CD14-positive monocyte (primary cell): ENCODE measurements around the gene MBNL2. TPM values are rescaled to one million over a fixed set of nuclear protein-coding genes. Genes with fewer than 3 reads are reported as not detected.

Experiments
- DNase-seq, 3 donors: peaks; one replicate each; pipeline ENCODE4 v3.0.0-alpha.2; 2011 to 2022
- H2AFZ ChIP-seq: 2 replicates; pipeline ENCODE4 v1.6.0; 2012; ENCODE audit warnings: mild to moderate bottlenecking, low read depth, low read length, inconsistent platforms; ENCODE audit not compliant: insufficient read depth, poor library complexity, severe bottlenecking
- H3K27ac ChIP-seq, 2 donors: 1 replicate in 1 of 2; 2 replicates in 1 of 2; pipeline ENCODE4 v1.5.1; 2012 to 2013; ENCODE audit warnings: low read length in 2 of 2, control low read depth in 1 of 2, inconsistent platforms in 1 of 2, low read depth in 1 of 2, mild to moderate bottlenecking in 1 of 2
- H3K27me3 ChIP-seq, 2 donors: one replicate each; pipeline versions ENCODE4 v1.6.0 to v1.6.1; 2011 to 2013; ENCODE audit warnings: low read length in 2 of 2; ENCODE audit not compliant: control insufficient read depth in 2 of 2, insufficient read depth in 2 of 2
- H3K36me3 ChIP-seq, 2 donors: replicated peaks in 1 of 2; 1 replicate in 1 of 2; 2 replicates in 1 of 2; pipeline versions ENCODE4 v1.5.1 to v1.6.1; 2012 to 2013; ENCODE audit warnings: low read length in 2 of 2, control low read depth in 1 of 2, inconsistent platforms in 1 of 2, mild to moderate bottlenecking in 1 of 2; ENCODE audit not compliant: insufficient read depth in 2 of 2, control insufficient read depth in 1 of 2
- H3K4me1 ChIP-seq, 2 donors: 1 replicate in 1 of 2; 2 replicates in 1 of 2; pipeline versions ENCODE4 v1.5.1 to v1.6.1; 2012 to 2013; ENCODE audit warnings: low read length in 2 of 2, control low read depth in 1 of 2, inconsistent platforms in 1 of 2, mild to moderate bottlenecking in 1 of 2, moderate library complexity in 1 of 2; ENCODE audit not compliant: insufficient read depth in 2 of 2, control insufficient read depth in 1 of 2
- H3K4me2 ChIP-seq: replicated peaks from 2 replicates; pipeline ENCODE3; 2012; ENCODE audit warnings: low read length, moderate library complexity, mild to moderate bottlenecking; ENCODE audit not compliant: poor library complexity, severe bottlenecking; ENCODE audit errors: extremely low read depth
- H3K4me3 ChIP-seq, 3 experiments: fragments of 200-600 bp in 1 of 3; sonication (generic) in 1 of 3; replicated peaks in 1 of 3; 1 replicate in 2 of 3; 2 replicates in 1 of 3; pipeline ENCODE4 v1.5.1; 2011 to 2013; ENCODE audit warnings: low read length in 3 of 3, mild to moderate bottlenecking in 3 of 3, control low read depth in 2 of 3, low read depth in 2 of 3, inconsistent platforms in 1 of 3, moderate library complexity in 1 of 3
- H3K79me2 ChIP-seq: 2 replicates; pipeline ENCODE4 v1.6.0; 2012; ENCODE audit warnings: mild to moderate bottlenecking, control low read depth, inconsistent platforms, low read length, moderate library complexity; ENCODE audit not compliant: insufficient read depth
- H3K9ac ChIP-seq: 2 replicates; pipeline ENCODE4 v1.6.0; 2017; ENCODE audit warnings: low read length, mild to moderate bottlenecking; ENCODE audit not compliant: insufficient read depth, poor library complexity, severe bottlenecking
- H3K9me3 ChIP-seq, 2 donors: replicated peaks in 1 of 2; 1 replicate in 1 of 2; 2 replicates in 1 of 2; pipeline versions ENCODE4 v1.5.1 to v1.6.1; 2012 to 2013; ENCODE audit warnings: low read length in 2 of 2, control low read depth in 1 of 2; ENCODE audit not compliant: control insufficient read depth in 1 of 2, insufficient read depth in 1 of 2
- H4K20me1 ChIP-seq: 2 replicates; pipeline ENCODE4 v1.6.0; 2012; ENCODE audit warnings: mild to moderate bottlenecking, low read length, control low read depth, moderate library complexity; ENCODE audit not compliant: insufficient read depth
- H3K27ac Mint-ChIP-seq, 7 donors: one replicate each; pipeline ENCODE4 v1.8.0; 2020; ENCODE audit warnings: mild to moderate bottlenecking in 7 of 7, mixed read lengths in 7 of 7, moderate library complexity in 6 of 7, inconsistent platforms in 2 of 7
- H3K27me3 Mint-ChIP-seq, 3 donors: one replicate each; pipeline ENCODE4 v1.8.0; 2021 to 2022; ENCODE audit warnings: low read depth in 3 of 3, mild to moderate bottlenecking in 3 of 3, mixed read lengths in 3 of 3, moderate library complexity in 3 of 3, inconsistent platforms in 1 of 3
- H3K36me3 Mint-ChIP-seq, 2 donors: one replicate each; pipeline ENCODE4 v1.8.0; 2020; ENCODE audit warnings: mixed read lengths in 2 of 2, inconsistent platforms in 1 of 2, mild to moderate bottlenecking in 1 of 2
- H3K4me1 Mint-ChIP-seq: one replicate; pipeline ENCODE4 v1.8.0; 2020; ENCODE audit warnings: mild to moderate bottlenecking, mixed read lengths
- H3K4me3 Mint-ChIP-seq, 2 donors: one replicate each; pipeline ENCODE4 v1.8.0; 2020; ENCODE audit warnings: mild to moderate bottlenecking in 2 of 2, mixed read lengths in 2 of 2, moderate library complexity in 1 of 2
- H3K9me3 Mint-ChIP-seq, 7 donors: one replicate each; pipeline ENCODE4 v1.8.0; 2020 to 2022; ENCODE audit warnings: mixed read lengths in 7 of 7, mild to moderate bottlenecking in 6 of 7, moderate library complexity in 6 of 7, inconsistent platforms in 2 of 7
- CTCF ChIP-seq: fragments of 200-600 bp; IDR thresholded peaks from one replicate; pipeline ENCODE4 v1.8.0; 2022; ENCODE audit warnings: antibody characterized with exemption, mild to moderate bottlenecking
- WGBS: methylation state at CpG from one replicate; pipeline ENCODE4 v1.1.5; 2013; ENCODE audit warnings: missing lambda C conversion rate; ENCODE audit not compliant: insufficient coverage; 5-methylcytosine and 5-hydroxymethylcytosine counted together
- intact Hi-C, 2 donors: fragments of 100-400 bp; cut with micrococcal nuclease; formaldehyde crosslinking; loops; one replicate each; pipeline versions ENCODE4 v1.15.0 to v1.15.1; 2023
- polyA plus RNA-seq, 3 donors: library from polyadenylated mRNA; depleted of rRNA in 1 of 3; unstranded in 2 of 3; stranded (reverse) in 1 of 3; fragments of 300-500 nt in 2 of 3; fragments of >200 nt in 1 of 3; fragmentation: Illumina TruSeq in 2 of 3; gene quantifications; 1 replicate in 2 of 3; 2 replicates in 1 of 3; pipeline ENCODE4 v1.2.3, GENCODE V29; 2012 to 2021

MBNL2 gene
- polyA plus RNA-seq, 3 donors, result 8.5 to 15.5 (median 13.4) TPM

GRCh38 chr13:97280478-97280877, 58.3 kb downstream of the MBNL2 start:
- no peak overlapping the region for H3K4me2 ChIP-seq
- H3K27ac Mint-ChIP-seq, result peak overlapping the region in 2 of 7 donors; percentile 27 to 31
- peaks cover 6 to 7% of the 10 kb centered on the region in 2 donors for H3K4me1 ChIP-seq
- peaks cover 31% of the 10 kb centered on the region in 2 donors for H3K36me3 Mint-ChIP-seq
- no peaks in the 10 kb centered on the region for H3K9me3 ChIP-seq
- peaks cover 22 to 33% of the 10 kb centered on the region in 2 donors for H3K36me3 ChIP-seq
- H4K20me1 ChIP-seq, result peaks cover 89% of the 10 kb centered on the region
- no peaks in the 10 kb centered on the region for H3K27me3 Mint-ChIP-seq
- H3K4me1 Mint-ChIP-seq, result peaks cover 26% of the 10 kb centered on the region
- no peak overlapping the region for H3K27ac ChIP-seq
- peaks cover 52% of the 10 kb centered on the region for H3K79me2 ChIP-seq
- TF ChIP-seq CTCF, result no peak
- H3K9ac ChIP-seq, result no peak overlapping the region
- no peaks in the 10 kb centered on the region for H3K9me3 Mint-ChIP-seq
- H2AFZ ChIP-seq, result no peak overlapping the region
- no peak overlapping the region for H3K4me3 Mint-ChIP-seq
- WGBS, result 100% methylated on average over 3 of the region's 4 CpGs
- DNase-seq, result no peak
- no peaks in the 10 kb centered on the region for H3K27me3 ChIP-seq
- intact Hi-C loops, result no loop called here
- no peak overlapping the region for H3K4me3 ChIP-seq

- H3K36me3 ChIP-seq, result peaks cover 17 to 27% of the 10 kb centered on the region in 2 donors
- Mint-ChIP-seq H3K27me3 (no peaks in the 10 kb centered on the region), H3K9me3 (no peaks in the 10 kb centered on the region), H3K36me3 (peaks cover 28 to 30% of the 10 kb centered on the region in 2 donors), H3K4me1 (peaks cover 26% of the 10 kb centered on the region), H3K4me3 (no peak overlapping the region), H3K27ac (no peak overlapping the region)
- no peak overlapping the region for H2AFZ ChIP-seq
- no peak overlapping the region for H3K27ac ChIP-seq
- H3K9me3 ChIP-seq, result no peaks in the 10 kb centered on the region
- peaks cover 6 to 7% of the 10 kb centered on the region in 2 donors for H3K4me1 ChIP-seq
- H3K4me3 ChIP-seq, result no peak overlapping the region
- no peak overlapping the region for H3K4me2 ChIP-seq
- intact Hi-C loops, result no loop called here
- H3K27me3 ChIP-seq, result no peaks in the 10 kb centered on the region
- no peak for DNase-seq
- no peak for TF ChIP-seq CTCF
- peaks cover 52% of the 10 kb centered on the region for H3K79me2 ChIP-seq
- peaks cover 94% of the 10 kb centered on the region for H4K20me1 ChIP-seq
- no peak overlapping the region for H3K9ac ChIP-seq
Measured at GRCh38 chr13:97281028-97281427, 58.9 kb downstream of the MBNL2 start.
